ENCODE measurements around the gene SLC17A5.
"Not testable (repeated sequence)": the region's sequence is repeated elsewhere in the genome, so short reads cannot be mapped to it uniquely, and the experiment has no call there.

SLC17A5 gene

GRCh38 chr6:73653571-73654424 lies at the start of gene SLC17A5:
TSS of gene SLC17A5 (minus strand) at chr6:73653992. CDS start at chr6:73653886, 106 bp downstream.
- peak; percentile 80 for DNase-seq

- DNase-seq, result no peak
Observed at GRCh38 chr6:73703466-73703865, 49.7 kb upstream of the SLC17A5 start.

GRCh38 chr6:73702444-73702843 lies 48.7 kb upstream of the SLC17A5 start:
- no peak for DNase-seq

- no peak for DNase-seq
Observed at GRCh38 chr6:73699676-73700459, 46.1 kb upstream of the SLC17A5 start.

- no peak for DNase-seq
Observed at GRCh38 chr6:73696966-73697655, 43.3 kb upstream of the SLC17A5 start.

- DNase-seq, result no peak
Observed at GRCh38 chr6:73695619-73696421, 42.0 kb upstream of the SLC17A5 start, which contains the start of gene CD109. TSS of gene CD109 (plus strand) at chr6:73696203. CDS start at chr6:73696216, 13 bp downstream.

- no peak for DNase-seq
Observed at GRCh38 chr6:73694711-73695411, 41.1 kb upstream of the SLC17A5 start.

- no peak for DNase-seq
Observed at GRCh38 chr6:73691512-73691911, 37.7 kb upstream of the SLC17A5 start.

GRCh38 chr6:73690056-73690455 lies 36.3 kb upstream of the SLC17A5 start:
- no peak for DNase-seq

GRCh38 chr6:73688351-73688750 lies 34.6 kb upstream of the SLC17A5 start:
- DNase-seq, result no peak

GRCh38 chr6:73683574-73683973 lies 29.8 kb upstream of the SLC17A5 start:
- not testable (repeated sequence) for DNase-seq

GRCh38 chr6:73680289-73680918 lies 26.6 kb upstream of the SLC17A5 start:
- no peak for DNase-seq

- DNase-seq, result not testable (repeated sequence)
Observed at GRCh38 chr6:73679846-73680245, 26.1 kb upstream of the SLC17A5 start.

GRCh38 chr6:73679009-73679408 lies 25.2 kb upstream of the SLC17A5 start:
- no peak for DNase-seq

- no peak for DNase-seq
Observed at GRCh38 chr6:73675466-73676098, 21.8 kb upstream of the SLC17A5 start.

- DNase-seq, result no peak
Observed at GRCh38 chr6:73671911-73672685, 18.3 kb upstream of the SLC17A5 start.

GRCh38 chr6:73669005-73669404 lies 15.2 kb upstream of the SLC17A5 start:
- no peak for DNase-seq

- no peak for DNase-seq
Observed at GRCh38 chr6:73667798-73668197, 14.0 kb upstream of the SLC17A5 start.

GRCh38 chr6:73666393-73666792 lies 12.6 kb upstream of the SLC17A5 start:
- no peak for DNase-seq
